ENCODE data around the gene RCOR1. TPM values are rescaled to one million over a fixed set of nuclear protein-coding genes. Genes with fewer than 3 reads are reported as not detected.

Gene RCOR1
- total and polyA plus RNA-seq, 4 donors: 13.7 to 19.1 (median 16.9) TPM

- H3K27ac ChIP-seq (ENCODE audit: low read depth, low read length): no peak overlapping the region
- no peak for DNase-seq (ENCODE audit: low read depth in 4 of 6, low spot score in 6 of 6)
- H3K9me3 ChIP-seq (ENCODE audit: control insufficient read depth, insufficient read depth, low read length): no peaks in the 10 kb centered on the region
- no peak overlapping the region for H3K4me3 ChIP-seq (ENCODE audit: low read depth, low read length)
- 86% methylated on average over 12 of the region's 12 CpGs for WGBS (ENCODE audit: insufficient coverage)
- peaks cover 8% of the 10 kb centered on the region for H3K4me1 ChIP-seq (ENCODE audit: control insufficient read depth, insufficient read depth, low read length)
- peaks cover 32% of the 10 kb centered on the region for H3K36me3 ChIP-seq (ENCODE audit: control insufficient read depth, insufficient read depth, low read length)
- H3K27me3 ChIP-seq (ENCODE audit: control insufficient read depth, insufficient read depth, low read length): no peaks in the 10 kb centered on the region
Observed at GRCh38 chr14:102734436-102734835, 142.0 kb downstream of the RCOR1 start.

GRCh38 chr14:102736956-102737355 lies 144.5 kb downstream of the RCOR1 start:
- no peak for DNase-seq (ENCODE audit: low read depth in 4 of 6, low spot score in 6 of 6)
- H3K4me3 ChIP-seq (ENCODE audit: low read depth, low read length): no peak overlapping the region
- 100% methylated on average over 2 of the region's 3 CpGs for WGBS (ENCODE audit: insufficient coverage)
- peaks cover 25% of the 10 kb centered on the region for H3K36me3 ChIP-seq (ENCODE audit: control insufficient read depth, insufficient read depth, low read length)
- peaks cover 4% of the 10 kb centered on the region for H3K4me1 ChIP-seq (ENCODE audit: control insufficient read depth, insufficient read depth, low read length)
- no peak overlapping the region for H3K27ac ChIP-seq (ENCODE audit: low read depth, low read length)
- H3K27me3 ChIP-seq (ENCODE audit: control insufficient read depth, insufficient read depth, low read length): no peaks in the 10 kb centered on the region
- peaks cover 2% of the 10 kb centered on the region for H3K9me3 ChIP-seq (ENCODE audit: control insufficient read depth, insufficient read depth, low read length)

GRCh38 chr14:102737402-102738372 lies 145.2 kb downstream of the RCOR1 start:
- Histone ChIP-seq H3K9me3 (ENCODE audit: control insufficient read depth, insufficient read depth, low read length) (peaks cover 3% of the 10 kb centered on the region), H3K36me3 (ENCODE audit: control insufficient read depth, insufficient read depth, low read length) (peaks cover 20% of the 10 kb centered on the region), H3K27ac (ENCODE audit: low read depth, low read length) (no peak overlapping the region), H3K4me3 (ENCODE audit: low read depth, low read length) (no peak overlapping the region), H3K4me1 (ENCODE audit: control insufficient read depth, insufficient read depth, low read length) (no peaks in the 10 kb centered on the region), H3K27me3 (ENCODE audit: control insufficient read depth, insufficient read depth, low read length) (no peaks in the 10 kb centered on the region)
- DNase-seq (ENCODE audit: low read depth in 4 of 6, low spot score in 6 of 6): no peak
- WGBS (ENCODE audit: insufficient coverage): 95% methylated on average over 17 of the region's 18 CpGs

GRCh38 chr14:102738373-102739189 lies 146.1 kb downstream of the RCOR1 start:
- Histone ChIP-seq H3K4me1 (ENCODE audit: control insufficient read depth, insufficient read depth, low read length) (no peaks in the 10 kb centered on the region), H3K4me3 (ENCODE audit: low read depth, low read length) (no peak overlapping the region), H3K9me3 (ENCODE audit: control insufficient read depth, insufficient read depth, low read length) (peaks cover 3% of the 10 kb centered on the region), H3K36me3 (ENCODE audit: control insufficient read depth, insufficient read depth, low read length) (peaks cover 12% of the 10 kb centered on the region), H3K27me3 (ENCODE audit: control insufficient read depth, insufficient read depth, low read length) (no peaks in the 10 kb centered on the region), H3K27ac (ENCODE audit: low read depth, low read length) (no peak overlapping the region)
- WGBS (ENCODE audit: insufficient coverage): 94% methylated on average over 9 of the region's 11 CpGs
- no peak for DNase-seq (ENCODE audit: low read depth in 4 of 6, low spot score in 6 of 6)

- peaks cover 12% of the 10 kb centered on the region for H3K36me3 ChIP-seq (ENCODE audit: control insufficient read depth, insufficient read depth, low read length)
- no peak overlapping the region for H3K4me3 ChIP-seq (ENCODE audit: low read depth, low read length)
- peaks cover 3% of the 10 kb centered on the region for H3K9me3 ChIP-seq (ENCODE audit: control insufficient read depth, insufficient read depth, low read length)
- no peak overlapping the region for H3K27ac ChIP-seq (ENCODE audit: low read depth, low read length)
- WGBS (ENCODE audit: insufficient coverage): 78% methylated on average over 3 of the region's 3 CpGs
- no peak for DNase-seq (ENCODE audit: low read depth in 4 of 6, low spot score in 6 of 6)
- no peaks in the 10 kb centered on the region for H3K4me1 ChIP-seq (ENCODE audit: control insufficient read depth, insufficient read depth, low read length)
- no peaks in the 10 kb centered on the region for H3K27me3 ChIP-seq (ENCODE audit: control insufficient read depth, insufficient read depth, low read length)
Observed at GRCh38 chr14:102739190-102739469, 146.7 kb downstream of the RCOR1 start.

GRCh38 chr14:102746634-102747438 lies 154.4 kb downstream of the RCOR1 start:
- Histone ChIP-seq H3K4me1 (ENCODE audit: control insufficient read depth, insufficient read depth, low read length) (peaks cover 17% of the 10 kb centered on the region), H3K27ac (ENCODE audit: low read depth, low read length) (no peak overlapping the region), H3K9me3 (ENCODE audit: control insufficient read depth, insufficient read depth, low read length) (peaks cover 2% of the 10 kb centered on the region), H3K36me3 (ENCODE audit: control insufficient read depth, insufficient read depth, low read length) (peaks cover 11% of the 10 kb centered on the region), H3K4me3 (ENCODE audit: low read depth, low read length) (no peak overlapping the region), H3K27me3 (ENCODE audit: control insufficient read depth, insufficient read depth, low read length) (no peaks in the 10 kb centered on the region)
- WGBS (ENCODE audit: insufficient coverage): 86% methylated on average over 21 of the region's 28 CpGs
- DNase-seq (ENCODE audit: low read depth in 4 of 6, low spot score in 6 of 6): no peak

GRCh38 chr14:102748806-102749205 lies 156.4 kb downstream of the RCOR1 start:
- H3K27me3 ChIP-seq (ENCODE audit: control insufficient read depth, insufficient read depth, low read length): no peaks in the 10 kb centered on the region
- peaks cover 13% of the 10 kb centered on the region for H3K36me3 ChIP-seq (ENCODE audit: control insufficient read depth, insufficient read depth, low read length)
- no peak overlapping the region for H3K4me3 ChIP-seq (ENCODE audit: low read depth, low read length)
- H3K4me1 ChIP-seq (ENCODE audit: control insufficient read depth, insufficient read depth, low read length): peaks cover 17% of the 10 kb centered on the region
- no peak for DNase-seq (ENCODE audit: low read depth in 4 of 6, low spot score in 6 of 6)
- no peak overlapping the region for H3K27ac ChIP-seq (ENCODE audit: low read depth, low read length)
- no peaks in the 10 kb centered on the region for H3K9me3 ChIP-seq (ENCODE audit: control insufficient read depth, insufficient read depth, low read length)
- 95% methylated on average over 6 of the region's 8 CpGs for WGBS (ENCODE audit: insufficient coverage)

- peaks cover 13% of the 10 kb centered on the region for H3K36me3 ChIP-seq (ENCODE audit: control insufficient read depth, insufficient read depth, low read length)
- H3K27me3 ChIP-seq (ENCODE audit: control insufficient read depth, insufficient read depth, low read length): no peaks in the 10 kb centered on the region
- H3K27ac ChIP-seq (ENCODE audit: low read depth, low read length): no peak overlapping the region
- H3K4me3 ChIP-seq (ENCODE audit: low read depth, low read length): no peak overlapping the region
- peaks cover 17% of the 10 kb centered on the region for H3K4me1 ChIP-seq (ENCODE audit: control insufficient read depth, insufficient read depth, low read length)
- WGBS (ENCODE audit: insufficient coverage): 62% methylated on average over 33 of the region's 33 CpGs
- peak in 1 of 6 donors; percentile 58 for DNase-seq (ENCODE audit: low read depth in 4 of 6, low spot score in 6 of 6)
- H3K9me3 ChIP-seq (ENCODE audit: control insufficient read depth, insufficient read depth, low read length): no peaks in the 10 kb centered on the region
Observed at GRCh38 chr14:102749393-102750305, 157.2 kb downstream of the RCOR1 start.
